Parathyroid adenoma (tissue), 2 donors: Measurements from ENCODE around the gene KIDINS220.
"Not testable (repeated sequence)": the region's sequence is repeated elsewhere in the genome, so short reads cannot be mapped to it uniquely, and the experiment has no call there.

Source experiments
- H2AFZ ChIP-seq: fragments of 300-600 bp; sonication (generic); one replicate; pipeline ENCODE4 v1.7.0; 2017; ENCODE audit warnings: antibody characterized with exemption, mild to moderate bottlenecking
- H3K27ac ChIP-seq: fragments of 300-600 bp; sonication (generic); one replicate; pipeline ENCODE4 v1.7.0; 2017
- H3K27me3 ChIP-seq: fragments of 300-600 bp; sonication (generic); one replicate; pipeline ENCODE4 v1.7.0; 2017; ENCODE audit warnings: low read length; ENCODE audit not compliant: control insufficient read depth, insufficient read depth
- H3K36me3 ChIP-seq: fragments of 300-600 bp; sonication (generic); one replicate; pipeline ENCODE4 v1.7.0; 2017; ENCODE audit warnings: low read length; ENCODE audit not compliant: control insufficient read depth, insufficient read depth
- H3K4me1 ChIP-seq: fragments of 300-600 bp; sonication (generic); one replicate; pipeline ENCODE4 v1.7.0; 2017; ENCODE audit warnings: control low read depth
- H3K4me2 ChIP-seq: fragments of 300-600 bp; sonication (generic); one replicate; pipeline ENCODE4 v1.7.0; 2017; ENCODE audit warnings: low read length
- H3K4me3 ChIP-seq: fragments of 300-600 bp; sonication (generic); one replicate; pipeline ENCODE4 v1.7.0; 2017; ENCODE audit warnings: low read depth, low read length
- H3K79me2 ChIP-seq: fragments of 300-600 bp; sonication (generic); one replicate; pipeline ENCODE4 v1.7.0; 2017; ENCODE audit warnings: control low read depth
- H3K9ac ChIP-seq: fragments of 300-600 bp; sonication (generic); one replicate; pipeline ENCODE4 v1.7.0; 2017; ENCODE audit warnings: mild to moderate bottlenecking
- H3K9me3 ChIP-seq: fragments of 300-600 bp; sonication (generic); one replicate; pipeline ENCODE4 v1.7.0; 2017; ENCODE audit warnings: low read length; ENCODE audit not compliant: control insufficient read depth
- TF ChIP-seq, protein P1 (sequence below): fragments of 300-600 bp; sonication (generic); IDR thresholded peaks from one replicate; pipeline ENCODE4 v1.7.0; 2017; ENCODE audit warnings: antibody characterized with exemption, mild to moderate bottlenecking
- donor health status: primary hyperparathyroidism.

KIDINS220 gene

DNA sequence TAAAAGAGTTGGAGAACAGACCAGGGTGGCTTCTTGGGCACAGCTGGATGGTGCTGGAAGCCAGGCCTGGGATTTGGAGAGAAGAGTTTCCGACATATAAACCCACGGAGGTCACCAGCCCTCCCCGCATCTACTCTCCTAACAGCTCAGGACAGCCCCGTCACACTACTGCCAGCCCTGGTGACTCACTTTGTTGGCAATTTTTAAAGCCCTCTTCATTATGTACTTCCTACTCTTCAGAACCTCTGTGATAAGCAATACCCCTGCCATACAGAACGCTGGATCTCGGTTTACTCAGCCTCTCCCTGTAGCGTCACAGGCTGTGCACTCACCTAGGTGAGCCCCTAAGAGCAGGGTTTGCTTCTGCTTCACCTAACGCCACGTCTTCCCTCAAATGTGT is 107.5 kb downstream of the KIDINS220 start:
- H2AFZ ChIP-seq = no peak overlapping the region
- H3K9me3 ChIP-seq = no peaks in the 10 kb centered on the region
- H3K4me1 ChIP-seq = no peaks in the 10 kb centered on the region
- no peak overlapping the region for H3K4me2 ChIP-seq
- no peaks in the 10 kb centered on the region for H3K27me3 ChIP-seq
- H3K9ac ChIP-seq = no peak overlapping the region
- H3K27ac ChIP-seq = no peak overlapping the region
- H3K4me3 ChIP-seq = no peak overlapping the region
- H3K36me3 ChIP-seq = no peaks in the 10 kb centered on the region
- no peaks in the 10 kb centered on the region for H3K79me2 ChIP-seq
- TF ChIP-seq, protein P1, sequence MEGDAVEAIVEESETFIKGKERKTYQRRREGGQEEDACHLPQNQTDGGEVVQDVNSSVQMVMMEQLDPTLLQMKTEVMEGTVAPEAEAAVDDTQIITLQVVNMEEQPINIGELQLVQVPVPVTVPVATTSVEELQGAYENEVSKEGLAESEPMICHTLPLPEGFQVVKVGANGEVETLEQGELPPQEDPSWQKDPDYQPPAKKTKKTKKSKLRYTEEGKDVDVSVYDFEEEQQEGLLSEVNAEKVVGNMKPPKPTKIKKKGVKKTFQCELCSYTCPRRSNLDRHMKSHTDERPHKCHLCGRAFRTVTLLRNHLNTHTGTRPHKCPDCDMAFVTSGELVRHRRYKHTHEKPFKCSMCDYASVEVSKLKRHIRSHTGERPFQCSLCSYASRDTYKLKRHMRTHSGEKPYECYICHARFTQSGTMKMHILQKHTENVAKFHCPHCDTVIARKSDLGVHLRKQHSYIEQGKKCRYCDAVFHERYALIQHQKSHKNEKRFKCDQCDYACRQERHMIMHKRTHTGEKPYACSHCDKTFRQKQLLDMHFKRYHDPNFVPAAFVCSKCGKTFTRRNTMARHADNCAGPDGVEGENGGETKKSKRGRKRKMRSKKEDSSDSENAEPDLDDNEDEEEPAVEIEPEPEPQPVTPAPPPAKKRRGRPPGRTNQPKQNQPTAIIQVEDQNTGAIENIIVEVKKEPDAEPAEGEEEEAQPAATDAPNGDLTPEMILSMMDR = no peak

DNA sequence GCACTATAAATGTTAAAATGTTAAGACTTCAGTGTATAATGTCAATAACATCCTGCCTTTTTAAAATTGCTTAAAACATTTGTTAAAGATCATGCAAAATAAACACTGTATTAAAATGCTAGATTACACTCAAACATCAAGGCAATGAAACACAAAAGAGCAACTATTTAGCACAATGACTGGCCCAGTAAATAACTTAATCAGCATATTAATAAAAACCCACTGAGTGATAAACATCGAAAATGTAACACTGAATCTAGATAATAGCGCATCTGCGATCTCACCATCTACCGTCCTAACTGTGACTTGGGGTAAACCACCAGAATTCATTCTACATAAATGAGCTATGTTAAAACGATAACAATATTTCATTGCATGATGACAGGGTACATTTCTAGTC is 108.3 kb downstream of the KIDINS220 start:
- not testable (repeated sequence) for H2AFZ ChIP-seq, H3K27ac ChIP-seq, H3K9ac ChIP-seq, H3K9me3 ChIP-seq, H3K27me3 ChIP-seq, H3K4me3 ChIP-seq, H3K79me2 ChIP-seq, H3K4me2 ChIP-seq, H3K4me1 ChIP-seq, H3K36me3 ChIP-seq

DNA sequence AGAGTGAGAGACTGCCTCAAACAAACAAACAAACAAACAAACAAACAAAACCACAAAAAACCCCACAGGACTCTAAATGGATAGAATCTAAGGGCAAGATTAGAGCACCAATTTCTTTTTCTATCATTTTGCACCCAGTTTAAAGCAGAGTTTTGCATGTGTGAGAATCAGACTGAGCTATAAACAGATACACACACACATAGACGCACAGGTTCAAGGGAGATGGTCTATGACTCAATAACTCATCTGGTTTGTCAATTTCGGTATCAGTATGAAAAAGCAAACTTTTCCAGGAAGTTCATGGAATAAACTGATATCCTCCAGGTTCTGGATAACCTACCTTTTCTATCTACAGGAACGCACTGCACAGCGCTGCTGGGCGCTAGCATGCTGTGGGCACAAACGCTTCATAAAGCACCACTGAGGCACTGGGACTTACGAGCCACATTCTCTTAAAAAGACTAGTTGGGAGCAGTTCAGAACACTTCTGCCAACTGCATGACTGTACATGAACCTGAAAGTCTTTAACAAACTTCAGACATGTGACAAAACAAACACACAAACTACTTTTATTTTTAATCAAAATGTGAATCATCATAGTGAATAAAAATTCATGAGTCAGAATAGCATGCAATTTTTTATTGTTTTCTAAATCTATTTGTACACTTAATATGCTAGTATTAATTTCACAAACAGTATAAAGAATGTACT is 109.0 kb downstream of the KIDINS220 start:
- H3K4me3 ChIP-seq = no peak overlapping the region
- H3K79me2 ChIP-seq = no peaks in the 10 kb centered on the region
- H3K9ac ChIP-seq = no peak overlapping the region
- no peaks in the 10 kb centered on the region for H3K9me3 ChIP-seq
- H3K4me2 ChIP-seq = no peak overlapping the region
- H3K27ac ChIP-seq = no peak overlapping the region
- no peaks in the 10 kb centered on the region for H3K36me3 ChIP-seq
- no peaks in the 10 kb centered on the region for H3K4me1 ChIP-seq
- H2AFZ ChIP-seq = no peak overlapping the region
- H3K27me3 ChIP-seq = no peaks in the 10 kb centered on the region
- TF ChIP-seq, protein P1 = no peak

DNA sequence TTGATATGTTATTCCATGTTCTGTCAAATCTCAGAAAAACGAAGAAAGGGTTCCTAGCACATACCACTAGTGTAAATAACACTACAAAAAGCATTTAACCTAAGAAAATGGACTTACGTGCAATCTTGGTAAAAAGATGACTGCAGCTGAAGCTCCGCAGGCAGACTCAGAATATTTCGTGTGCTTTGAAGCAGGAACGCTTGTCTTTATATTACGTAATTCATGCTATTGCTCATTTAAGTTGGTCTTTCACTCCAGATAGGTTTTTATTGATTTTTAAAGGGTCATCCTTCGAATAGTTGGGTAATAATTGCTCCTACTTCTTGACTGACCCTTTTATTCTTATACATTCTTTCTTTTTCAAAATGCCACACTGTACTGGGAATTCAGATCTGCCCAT is 111.6 kb downstream of the KIDINS220 start:
- TF ChIP-seq, protein P1 = no peak
- no peak overlapping the region for H3K27ac ChIP-seq
- H3K9me3 ChIP-seq = no peaks in the 10 kb centered on the region
- H3K36me3 ChIP-seq = no peaks in the 10 kb centered on the region
- H3K79me2 ChIP-seq = no peaks in the 10 kb centered on the region
- H2AFZ ChIP-seq = no peak overlapping the region
- no peak overlapping the region for H3K9ac ChIP-seq
- no peaks in the 10 kb centered on the region for H3K27me3 ChIP-seq
- no peaks in the 10 kb centered on the region for H3K4me1 ChIP-seq
- no peak overlapping the region for H3K4me2 ChIP-seq
- H3K4me3 ChIP-seq = no peak overlapping the region

DNA sequence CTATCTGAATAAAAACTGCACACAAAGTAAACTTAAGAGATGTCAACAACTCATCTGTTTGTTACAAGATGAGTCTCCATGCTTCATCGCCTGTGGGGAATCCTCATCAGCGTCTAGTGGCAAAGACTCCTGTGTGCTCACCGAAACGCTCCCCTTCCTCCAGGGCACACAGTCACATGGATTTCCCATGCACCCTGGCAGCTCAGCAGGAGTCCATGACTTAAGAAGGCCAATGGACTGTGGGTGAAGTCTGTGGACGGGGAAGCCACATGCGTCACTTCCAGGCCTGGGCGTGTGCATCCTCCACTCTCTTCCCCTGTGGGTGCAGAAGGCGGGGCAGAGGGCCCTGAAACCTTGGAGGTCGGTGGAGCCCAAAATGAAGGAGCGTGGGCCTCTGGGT is 114.4 kb downstream of the KIDINS220 start:
- Histone ChIP-seq H3K27ac (no peak overlapping the region), H3K4me2 (no peak overlapping the region), H3K79me2 (no peaks in the 10 kb centered on the region), H3K4me1 (no peaks in the 10 kb centered on the region), H3K9ac (no peak overlapping the region), H3K9me3 (no peaks in the 10 kb centered on the region), H2AFZ (no peak overlapping the region), H3K27me3 (no peaks in the 10 kb centered on the region), H3K36me3 (no peaks in the 10 kb centered on the region), H3K4me3 (no peak overlapping the region)
- TF ChIP-seq, protein P1 = no peak
